HFFc6 (cell line): ENCODE data around the gene LRRFIP2. TPM values are rescaled to one million over a fixed set of nuclear protein-coding genes. Genes with fewer than 3 reads are reported as not detected.
A peak's percentile ranks its signal among the peaks of the same experiment; 100 is the strongest.

Experiments used
- DNase-seq: peaks from one replicate; pipeline ENCODE4 v3.0.0-alpha.2; 2018
- H3K27ac Mint-ChIP-seq: 2 replicates; pipeline ENCODE4 v1.8.0; 2020; ENCODE audit warnings: mild to moderate bottlenecking, mixed read lengths
- H3K27me3 Mint-ChIP-seq: 2 replicates; pipeline ENCODE4 v1.8.0; 2021; ENCODE audit warnings: mild to moderate bottlenecking, moderate library complexity, mixed read lengths; ENCODE audit not compliant: insufficient read depth
- H3K36me3 Mint-ChIP-seq: 2 replicates; pipeline ENCODE4 v1.8.0; 2021; ENCODE audit warnings: low read depth, mixed read lengths
- H3K4me1 Mint-ChIP-seq: 2 replicates; pipeline ENCODE4 v1.8.0; 2020; ENCODE audit warnings: low read depth, mixed read lengths
- H3K4me3 Mint-ChIP-seq: 2 replicates; pipeline ENCODE4 v1.8.0; 2020; ENCODE audit warnings: mild to moderate bottlenecking, moderate library complexity, mixed read lengths
- H3K9me3 Mint-ChIP-seq: 2 replicates; pipeline ENCODE4 v1.8.0; 2020; ENCODE audit warnings: mild to moderate bottlenecking, mixed read lengths
- CTCF ChIP-seq: fragments of 200-600 bp; sonication (generic); IDR thresholded peaks from 2 replicates; pipeline ENCODE4 v1.5.0; 2021; ENCODE audit warnings: antibody characterized with exemption, mild to moderate bottlenecking
- total RNA-seq, 6 experiments: library from RNA; stranded (reverse); fragmentation: NEBNext Ultra II Directional; extraction: Animal tissue kit (Norgen Biotek cat#: 25700); gene quantifications; 2 replicates in 1 of 6; 3 replicates in 5 of 6; pipeline ENCODE4 v1.2.3, GENCODE V29; 2021

Gene LRRFIP2
- total RNA-seq, 6 experiments from 2014 or later: 124 to 151 (median 134) TPM

- TF ChIP-seq CTCF: no peak
- peak overlapping the region; percentile 56 for H3K4me3 Mint-ChIP-seq
- H3K4me1 Mint-ChIP-seq: peaks cover 49% of the 10 kb centered on the region
- peak; percentile 63 for DNase-seq
- H3K27ac Mint-ChIP-seq: peak overlapping the region; percentile 65
- H3K9me3 Mint-ChIP-seq: no peaks in the 10 kb centered on the region
- peaks cover 48% of the 10 kb centered on the region for H3K36me3 Mint-ChIP-seq
- H3K27me3 Mint-ChIP-seq: peaks cover 1% of the 10 kb centered on the region
These were observed 100.2 kb downstream of the LRRFIP2 start for GRCh38 chr3:37074178-37074577.

- TF ChIP-seq CTCF: no peak
- DNase-seq: peak; percentile 65
- peaks cover 51% of the 10 kb centered on the region for H3K36me3 Mint-ChIP-seq
- H3K27me3 Mint-ChIP-seq: peaks cover 1% of the 10 kb centered on the region
- no peaks in the 10 kb centered on the region for H3K9me3 Mint-ChIP-seq
- H3K27ac Mint-ChIP-seq: peak overlapping the region; percentile 70
- peak overlapping the region; percentile 77 for H3K4me3 Mint-ChIP-seq
- H3K4me1 Mint-ChIP-seq: peaks cover 62% of the 10 kb centered on the region
These were observed 101.5 kb downstream of the LRRFIP2 start for GRCh38 chr3:37072892-37073291.

GRCh38 chr3:37071921-37072320, 102.5 kb downstream of the LRRFIP2 start:
- Mint-ChIP-seq H3K4me3 (no peak overlapping the region), H3K27me3 (peaks cover 1% of the 10 kb centered on the region), H3K9me3 (no peaks in the 10 kb centered on the region), H3K36me3 (peaks cover 54% of the 10 kb centered on the region), H3K27ac (no peak overlapping the region), H3K4me1 (peaks cover 64% of the 10 kb centered on the region)
- no peak for TF ChIP-seq CTCF
- no peak for DNase-seq

- no peak for TF ChIP-seq CTCF
- DNase-seq: no peak
- Mint-ChIP-seq H3K9me3 (no peaks in the 10 kb centered on the region), H3K27ac (no peak overlapping the region), H3K4me3 (no peak overlapping the region), H3K36me3 (peaks cover 74% of the 10 kb centered on the region), H3K4me1 (peaks cover 51% of the 10 kb centered on the region), H3K27me3 (peaks cover 1% of the 10 kb centered on the region)
These were observed 106.4 kb downstream of the LRRFIP2 start for GRCh38 chr3:37068031-37068430.

GRCh38 chr3:37067577-37067976, 106.8 kb downstream of the LRRFIP2 start:
- Mint-ChIP-seq H3K27ac (no peak overlapping the region), H3K36me3 (peaks cover 75% of the 10 kb centered on the region), H3K27me3 (peaks cover 1% of the 10 kb centered on the region), H3K4me3 (no peak overlapping the region), H3K4me1 (peaks cover 46% of the 10 kb centered on the region), H3K9me3 (no peaks in the 10 kb centered on the region)
- DNase-seq: no peak
- TF ChIP-seq CTCF: no peak

GRCh38 chr3:37064747-37065146, 109.6 kb downstream of the LRRFIP2 start:
- Mint-ChIP-seq H3K36me3 (peaks cover 84% of the 10 kb centered on the region), H3K27me3 (peaks cover 8% of the 10 kb centered on the region), H3K4me1 (peaks cover 43% of the 10 kb centered on the region), H3K4me3 (no peak overlapping the region), H3K9me3 (no peaks in the 10 kb centered on the region), H3K27ac (no peak overlapping the region; the same call in 1 of the 2 replicates)
- TF ChIP-seq CTCF: no peak
- no peak for DNase-seq
